DOHH2 (cell line): ENCODE results near the gene RANBP10.

Experiments used
- H3F3A ChIP-seq: fragments of 200-600 bp; sonication (generic), shearing (Covaris generic); 2 replicates; pipeline ENCODE4 v1.6.0; 2016; ENCODE audit warnings: antibody characterized with exemption, mild to moderate bottlenecking; ENCODE audit not compliant: control insufficient read depth, insufficient read depth
- H3K27ac ChIP-seq: fragments of 200-600 bp; sonication (generic); 2 replicates; pipeline ENCODE4 v1.5.1; 2014; ENCODE audit warnings: low read depth, mild to moderate bottlenecking, low read length, moderate library complexity
- H3K27me3 ChIP-seq: fragments of 200-600 bp; sonication (generic); 2 replicates; pipeline ENCODE4 v1.6.1; 2014; ENCODE audit warnings: mild to moderate bottlenecking, low read length, mixed read lengths; ENCODE audit not compliant: control insufficient read depth
- H3K36me3 ChIP-seq: fragments of 200-600 bp; sonication (generic); 2 replicates; pipeline ENCODE4 v1.6.1; 2014; ENCODE audit warnings: mild to moderate bottlenecking, low read length, moderate library complexity, mixed read lengths; ENCODE audit not compliant: control insufficient read depth
- H3K4me1 ChIP-seq: fragments of 200-600 bp; sonication (generic); 2 replicates; pipeline ENCODE4 v1.6.1; 2014; ENCODE audit warnings: mild to moderate bottlenecking, low read length, mixed read lengths; ENCODE audit not compliant: control insufficient read depth
- H3K4me2 ChIP-seq: fragments of 200-600 bp; sonication (generic); 2 replicates; pipeline ENCODE4 v1.6.0; 2014; ENCODE audit warnings: mild to moderate bottlenecking, low read length, moderate library complexity
- H3K4me3 ChIP-seq: fragments of 200-600 bp; sonication (generic); 2 replicates; pipeline ENCODE4 v1.5.1; 2014; ENCODE audit warnings: mild to moderate bottlenecking, low read length, mixed read lengths
- H3K79me2 ChIP-seq: fragments of 200-600 bp; sonication (generic); 2 replicates; pipeline ENCODE4 v1.6.1; 2014; ENCODE audit warnings: mild to moderate bottlenecking, low read length, mixed read lengths; ENCODE audit not compliant: control insufficient read depth
- H3K9me2 ChIP-seq: fragments of 200-600 bp; sonication (generic); replicated peaks from 2 replicates; pipeline ENCODE4 v1.6.1; 2014; ENCODE audit warnings: mild to moderate bottlenecking, low read length, mixed read lengths; ENCODE audit not compliant: control insufficient read depth
- H3K9me3 ChIP-seq: fragments of 200-600 bp; sonication (generic); 2 replicates; pipeline ENCODE4 v1.6.1; 2014; ENCODE audit warnings: antibody characterized with exemption, low read length, mixed read lengths; ENCODE audit not compliant: control insufficient read depth, insufficient read depth
- H4K20me1 ChIP-seq: fragments of 200-600 bp; sonication (generic); 2 replicates; pipeline ENCODE4 v1.6.0; 2014; ENCODE audit warnings: low read depth, mild to moderate bottlenecking, antibody characterized with exemption, low read length, moderate library complexity; ENCODE audit not compliant: control insufficient read depth, insufficient read depth
- EZH2phosphoT487 ChIP-seq: fragments of 200-600 bp; sonication (generic); IDR thresholded peaks from 2 replicates; pipeline ENCODE4 v1.6.1; 2017; ENCODE audit warnings: borderline replicate concordance, mild to moderate bottlenecking, antibody characterized with exemption, low read length, moderate library complexity, mixed read lengths
- TF ChIP-seq, protein P1 (sequence below): fragments of 200-600 bp; sonication (generic); IDR thresholded peaks from one replicate; pipeline ENCODE4 v1.5.1; 2014; ENCODE audit warnings: antibody characterized with exemption, mild to moderate bottlenecking, low read depth, low read length; ENCODE audit not compliant: poor library complexity, severe bottlenecking

Gene RANBP10

DNA sequence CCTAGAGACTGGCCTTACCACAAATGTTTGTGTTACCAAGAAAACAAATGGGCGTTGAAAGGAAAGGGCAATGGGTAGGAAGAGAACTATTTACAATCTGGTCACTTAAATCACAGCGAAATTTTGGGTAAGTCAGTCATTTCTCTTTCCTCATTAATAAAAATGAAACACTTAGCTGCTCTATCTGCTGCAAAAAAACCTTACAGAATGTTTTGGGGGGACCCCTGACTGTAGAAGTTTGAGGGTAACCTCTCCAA is 39.6 kb upstream of the RANBP10 start:
- Histone ChIP-seq H3K4me1 (peaks cover 49% of the 10 kb centered on the region), H3F3A (peaks cover 7% of the 10 kb centered on the region; the same call in 1 of the 2 replicates), H3K27me3 (no peaks in the 10 kb centered on the region), H3K9me2 (no peaks in the 10 kb centered on the region), H4K20me1 (peaks cover 7% of the 10 kb centered on the region), H3K27ac (peak overlapping the region; percentile 67), H3K36me3 (peaks cover 25% of the 10 kb centered on the region), H3K4me3 (peak overlapping the region; percentile 77), H3K4me2 (peak overlapping the region; percentile 78), H3K79me2 (peaks cover 79% of the 10 kb centered on the region), H3K9me3 (no peaks in the 10 kb centered on the region)
- no peak for TF ChIP-seq EZH2phosphoT487
- TF ChIP-seq, protein P1, sequence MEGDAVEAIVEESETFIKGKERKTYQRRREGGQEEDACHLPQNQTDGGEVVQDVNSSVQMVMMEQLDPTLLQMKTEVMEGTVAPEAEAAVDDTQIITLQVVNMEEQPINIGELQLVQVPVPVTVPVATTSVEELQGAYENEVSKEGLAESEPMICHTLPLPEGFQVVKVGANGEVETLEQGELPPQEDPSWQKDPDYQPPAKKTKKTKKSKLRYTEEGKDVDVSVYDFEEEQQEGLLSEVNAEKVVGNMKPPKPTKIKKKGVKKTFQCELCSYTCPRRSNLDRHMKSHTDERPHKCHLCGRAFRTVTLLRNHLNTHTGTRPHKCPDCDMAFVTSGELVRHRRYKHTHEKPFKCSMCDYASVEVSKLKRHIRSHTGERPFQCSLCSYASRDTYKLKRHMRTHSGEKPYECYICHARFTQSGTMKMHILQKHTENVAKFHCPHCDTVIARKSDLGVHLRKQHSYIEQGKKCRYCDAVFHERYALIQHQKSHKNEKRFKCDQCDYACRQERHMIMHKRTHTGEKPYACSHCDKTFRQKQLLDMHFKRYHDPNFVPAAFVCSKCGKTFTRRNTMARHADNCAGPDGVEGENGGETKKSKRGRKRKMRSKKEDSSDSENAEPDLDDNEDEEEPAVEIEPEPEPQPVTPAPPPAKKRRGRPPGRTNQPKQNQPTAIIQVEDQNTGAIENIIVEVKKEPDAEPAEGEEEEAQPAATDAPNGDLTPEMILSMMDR = no peak

DNA sequence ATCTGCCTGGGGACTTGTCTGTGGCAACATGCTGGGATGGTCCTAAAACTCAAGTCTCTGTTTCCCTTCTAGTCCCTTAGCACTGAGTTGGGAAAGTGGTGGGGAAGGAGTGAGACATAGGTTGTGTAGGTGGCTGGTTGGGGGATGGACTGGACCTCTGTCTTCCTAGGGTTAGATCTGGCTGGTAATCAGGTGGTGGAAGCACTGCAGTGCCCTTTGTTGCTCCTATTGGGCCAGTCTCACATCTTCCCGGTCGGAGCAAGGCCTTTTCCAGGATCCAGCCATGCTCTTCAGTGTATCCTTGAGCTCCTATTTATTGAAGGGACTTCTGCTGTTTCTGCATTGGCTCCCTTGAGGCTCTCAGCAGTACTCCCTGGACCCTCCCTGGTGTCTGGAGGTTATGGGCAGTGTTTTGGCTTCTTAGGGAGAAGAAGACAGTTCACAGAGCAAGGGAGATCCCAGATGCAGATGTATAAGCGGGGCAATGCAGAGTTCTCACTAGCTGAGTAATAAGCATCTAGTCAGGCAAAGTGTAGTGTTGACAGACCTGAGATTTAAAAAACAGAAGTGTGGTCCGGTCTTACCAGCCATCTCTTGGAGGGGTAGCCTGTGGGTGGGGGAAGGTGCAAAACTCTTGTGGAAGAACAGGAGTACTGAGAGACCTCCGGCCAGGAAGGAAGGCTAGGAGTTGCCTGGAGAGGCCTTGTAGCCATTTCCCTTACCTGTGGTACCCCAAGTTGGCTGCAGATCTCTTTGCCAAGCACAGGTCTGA is 39.1 kb upstream of the RANBP10 start:
- Histone ChIP-seq H3K27ac (peak overlapping the region; percentile 67), H3K36me3 (peaks cover 25% of the 10 kb centered on the region), H3K27me3 (no peaks in the 10 kb centered on the region), H4K20me1 (peaks cover 7% of the 10 kb centered on the region), H3K4me2 (peak overlapping the region; percentile 78), H3K9me2 (no peaks in the 10 kb centered on the region), H3K4me3 (peak overlapping the region; percentile 77), H3K9me3 (no peaks in the 10 kb centered on the region), H3F3A (peaks cover 7% of the 10 kb centered on the region; the same call in 1 of the 2 replicates), H3K4me1 (peaks cover 49% of the 10 kb centered on the region), H3K79me2 (peaks cover 74% of the 10 kb centered on the region)
- TF ChIP-seq, protein P1 = no peak
- TF ChIP-seq EZH2phosphoT487 = no peak

DNA sequence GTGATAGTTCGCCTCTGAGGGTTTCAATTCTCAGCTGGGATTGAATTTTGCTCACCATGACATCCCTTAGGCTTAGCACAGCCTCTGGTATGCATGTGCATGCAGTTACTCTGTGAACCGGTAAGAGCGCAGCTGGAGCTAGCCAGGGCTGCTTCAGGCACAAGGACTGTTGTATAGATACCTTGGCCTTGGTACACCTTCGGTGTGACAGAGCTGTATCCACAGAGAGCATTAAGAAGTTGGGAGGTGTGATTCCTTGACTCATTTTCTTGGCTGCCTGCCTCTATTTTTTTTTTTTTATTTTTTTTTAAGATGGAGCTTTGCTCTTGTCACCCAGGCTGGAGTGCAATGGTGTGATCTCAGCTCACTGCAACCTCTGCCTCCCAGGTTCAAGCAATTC is 38.1 kb upstream of the RANBP10 start:
- Histone ChIP-seq H3K27ac (no peak overlapping the region), H3K36me3 (peaks cover 22% of the 10 kb centered on the region), H3K9me3 (no peaks in the 10 kb centered on the region), H3K4me1 (peaks cover 49% of the 10 kb centered on the region), H3K79me2 (peaks cover 65% of the 10 kb centered on the region), H3F3A (peaks cover 7% of the 10 kb centered on the region; the same call in 1 of the 2 replicates), H3K27me3 (no peaks in the 10 kb centered on the region), H3K4me3 (peak overlapping the region; percentile 95), H4K20me1 (peaks cover 7% of the 10 kb centered on the region), H3K9me2 (no peaks in the 10 kb centered on the region), H3K4me2 (peak overlapping the region; percentile 78)
- TF ChIP-seq EZH2phosphoT487 = no peak
- TF ChIP-seq, protein P1 = no peak
